H1 (cell line): ENCODE data around the gene MINAR2.

ENCODE experiments used
- CREB1 ChIP-seq: IDR thresholded peaks from 2 replicates; pipeline ENCODE4 v1.6.1; 2012; ENCODE audit warnings: inconsistent platforms
- CTCF ChIP-seq, 3 experiments: IDR thresholded peaks; 1 replicate in 2 of 3; 2 replicates in 1 of 3; pipeline versions ENCODE4 v1.5.1 to v1.6.1; 2011; ENCODE audit warnings: low read length in 3 of 3, mild to moderate bottlenecking in 3 of 3, inconsistent platforms in 2 of 3, low read depth in 1 of 3, moderate library complexity in 1 of 3; ENCODE audit not compliant: insufficient read depth in 1 of 3; ENCODE audit errors: control extremely low read depth in 1 of 3
- EP300 ChIP-seq, 2 experiments: IDR thresholded peaks; 1 replicate in 1 of 2; 2 replicates in 1 of 2; pipeline ENCODE4 v1.6.1; 2011 to 2012; ENCODE audit warnings: low read depth in 2 of 2, low read length in 2 of 2, mild to moderate bottlenecking in 2 of 2, borderline replicate concordance in 1 of 2, inconsistent platforms in 1 of 2, moderate library complexity in 1 of 2
- EZH2 ChIP-seq: fragments of 200-600 bp; sonication (generic); IDR thresholded peaks from 2 replicates; pipeline ENCODE4 v1.7.1; 2012; ENCODE audit warnings: low read depth, mild to moderate bottlenecking, moderate library complexity, low read length, inconsistent platforms; ENCODE audit not compliant: severe bottlenecking
- GABPA ChIP-seq: IDR thresholded peaks from 2 replicates; pipeline ENCODE4 v1.6.1; 2011; ENCODE audit warnings: mild to moderate bottlenecking, low read length, moderate library complexity, borderline replicate concordance; ENCODE audit not compliant: insufficient read depth
- JUN ChIP-seq: IDR thresholded peaks from 2 replicates; pipeline ENCODE4 v1.6.1; 2011; ENCODE audit warnings: low read depth, mild to moderate bottlenecking, improper control_type of control experiment, low read length
- POLR2A ChIP-seq, 2 experiments: IDR thresholded peaks; 1 replicate in 1 of 2; 2 replicates in 1 of 2; pipeline ENCODE4 v1.6.1; 2011; ENCODE audit warnings: low read depth in 2 of 2, low read length in 2 of 2, mild to moderate bottlenecking in 2 of 2; ENCODE audit errors: control extremely low read depth in 1 of 2
- RNF2 ChIP-seq: fragments of 200-900, 300-1000 bp; sonication (generic); IDR thresholded peaks from 2 replicates; pipeline ENCODE4 v1.7.1; 2016; ENCODE audit warnings: borderline replicate concordance, low read depth, mild to moderate bottlenecking, antibody characterized with exemption, low read length; ENCODE audit not compliant: poor library complexity, severe bottlenecking; ENCODE audit errors: missing control alignments
- RXRA ChIP-seq: IDR thresholded peaks from 2 replicates; pipeline ENCODE4 v1.6.1; 2011; ENCODE audit warnings: low read depth, mild to moderate bottlenecking, low read length, moderate library complexity; ENCODE audit not compliant: insufficient read depth
- SUZ12 ChIP-seq: fragments of 200-600 bp; sonication (generic); IDR thresholded peaks from 2 replicates; pipeline ENCODE4 v1.6.1; 2012; ENCODE audit warnings: mild to moderate bottlenecking, inconsistent platforms, low read length, moderate library complexity, mixed read lengths
- USF2 ChIP-seq: IDR thresholded peaks from 2 replicates; pipeline ENCODE4 v1.6.1; 2011; ENCODE audit warnings: low read length, improper control_type of control experiment
- TF ChIP-seq, protein P1 (sequence below): IDR thresholded peaks from 2 replicates; pipeline ENCODE4 v1.6.1; 2012; ENCODE audit warnings: inconsistent platforms
- TF ChIP-seq, protein P2 (sequence below): IDR thresholded peaks from 2 replicates; pipeline ENCODE4 v1.6.1; 2012; ENCODE audit warnings: inconsistent platforms

DNA sequence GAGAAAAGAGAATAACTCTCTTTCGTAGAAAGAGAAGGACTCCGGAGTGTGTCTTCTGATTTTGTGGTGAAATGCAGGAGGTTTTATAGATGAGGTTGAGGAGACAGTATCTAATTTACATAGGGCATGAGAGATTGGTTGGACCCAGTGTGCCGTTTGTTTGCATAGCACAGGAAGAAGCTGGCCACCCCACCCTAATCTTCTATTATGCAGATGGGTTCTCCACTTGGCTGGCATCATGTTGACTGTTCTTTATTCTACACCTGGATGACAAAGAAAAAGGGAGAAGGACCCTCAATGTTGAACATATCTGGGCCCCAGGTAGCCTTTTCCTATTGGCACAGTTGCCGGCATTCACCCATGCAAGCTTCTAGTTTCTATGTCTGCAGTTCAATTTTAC is 23.2 kb upstream of the MINAR2 start:
- TF ChIP-seq SUZ12, result no peak
- TF ChIP-seq EZH2, result no peak
- TF ChIP-seq CTCF (IDR thresholded peaks at IDR 0.05; ENCODE audit: control extremely low read depth in 1 of 3, insufficient read depth in 1 of 3, low read depth in 1 of 3, low read length in 3 of 3), result no peak
- TF ChIP-seq GABPA, result no peak
- TF ChIP-seq RNF2, result no peak
- no peak for TF ChIP-seq EP300 (IDR thresholded peaks at IDR 0.05; ENCODE audit: borderline replicate concordance in 1 of 2, low read depth in 2 of 2, low read length in 2 of 2)
- TF ChIP-seq POLR2A (IDR thresholded peaks at IDR 0.05; ENCODE audit: control extremely low read depth in 1 of 2, low read depth in 2 of 2, low read length in 2 of 2), result no peak
- TF ChIP-seq, protein P1, sequence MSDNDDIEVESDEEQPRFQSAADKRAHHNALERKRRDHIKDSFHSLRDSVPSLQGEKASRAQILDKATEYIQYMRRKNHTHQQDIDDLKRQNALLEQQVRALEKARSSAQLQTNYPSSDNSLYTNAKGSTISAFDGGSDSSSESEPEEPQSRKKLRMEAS, result no peak
- no peak for TF ChIP-seq CREB1
- TF ChIP-seq RXRA, result no peak
- TF ChIP-seq JUN, result no peak
- TF ChIP-seq, protein P2, sequence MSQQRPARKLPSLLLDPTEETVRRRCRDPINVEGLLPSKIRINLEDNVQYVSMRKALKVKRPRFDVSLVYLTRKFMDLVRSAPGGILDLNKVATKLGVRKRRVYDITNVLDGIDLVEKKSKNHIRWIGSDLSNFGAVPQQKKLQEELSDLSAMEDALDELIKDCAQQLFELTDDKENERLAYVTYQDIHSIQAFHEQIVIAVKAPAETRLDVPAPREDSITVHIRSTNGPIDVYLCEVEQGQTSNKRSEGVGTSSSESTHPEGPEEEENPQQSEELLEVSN, result no peak
- TF ChIP-seq USF2, result no peak
